ENCODE measurements around the gene GCH1. TPM values are rescaled to one million over a fixed set of nuclear protein-coding genes. Genes with fewer than 3 reads are reported as not detected.
"Not testable (repeated sequence)": the region's sequence is repeated elsewhere in the genome, so short reads cannot be mapped to it uniquely, and the experiment has no call there.

The GCH1 gene
- total RNA-seq, 4 donors from 2014 or later, result 6.9 to 13.2 (median 8.1) TPM

GRCh38 chr14:54909817-54910558 is 7.4 kb upstream of the GCH1 start:
- TF ChIP-seq CTCF (IDR thresholded peaks at IDR 0.05) (no peak), POLR2A (IDR thresholded peaks at IDR 0.05) (no peak), EP300 (IDR thresholded peaks at IDR 0.05) (no peak)
- no peak overlapping the region for H3K4me3 ChIP-seq
- no peaks in the 10 kb centered on the region for H3K9me3 ChIP-seq
- DNase-seq (ENCODE audit: low spot score in 2 of 2), result no peak
- no peak overlapping the region for H3K27ac ChIP-seq
- H3K36me3 ChIP-seq, result no peaks in the 10 kb centered on the region
- no peaks in the 10 kb centered on the region for H3K4me1 ChIP-seq
- no peaks in the 10 kb centered on the region for H3K27me3 ChIP-seq
- WGBS, 2 donors, result 93 to 95% methylated on average over 5 of the region's 5 CpGs

DNA sequence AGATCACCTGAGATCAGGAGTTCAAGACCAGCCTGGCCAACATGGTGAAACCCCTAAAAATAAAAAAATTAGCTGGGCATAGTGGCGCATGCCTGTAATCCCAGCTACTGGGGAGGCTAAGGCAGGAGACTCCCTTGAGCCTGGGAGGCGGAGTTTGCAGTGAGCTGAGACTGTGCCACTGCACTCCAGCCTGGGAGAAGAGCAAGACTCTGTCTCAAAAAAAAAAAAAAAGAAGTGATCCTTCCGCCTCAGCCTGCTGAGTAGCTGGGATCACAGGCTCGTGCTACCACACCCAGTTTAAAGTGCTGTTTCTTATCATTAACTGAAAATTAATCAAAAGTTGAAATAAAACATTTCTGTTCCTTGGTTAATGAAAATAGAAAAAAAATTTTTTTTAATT is 6.3 kb upstream of the GCH1 start:
- not testable (repeated sequence) for H3K4me3 ChIP-seq; H3K27ac ChIP-seq; H3K9me3 ChIP-seq; H3K27me3 ChIP-seq; DNase-seq (ENCODE audit: low spot score in 2 of 2); H3K36me3 ChIP-seq; H3K4me1 ChIP-seq
- WGBS, 2 donors, result 81 to 85% methylated on average over 4 of the region's 4 CpGs

DNA sequence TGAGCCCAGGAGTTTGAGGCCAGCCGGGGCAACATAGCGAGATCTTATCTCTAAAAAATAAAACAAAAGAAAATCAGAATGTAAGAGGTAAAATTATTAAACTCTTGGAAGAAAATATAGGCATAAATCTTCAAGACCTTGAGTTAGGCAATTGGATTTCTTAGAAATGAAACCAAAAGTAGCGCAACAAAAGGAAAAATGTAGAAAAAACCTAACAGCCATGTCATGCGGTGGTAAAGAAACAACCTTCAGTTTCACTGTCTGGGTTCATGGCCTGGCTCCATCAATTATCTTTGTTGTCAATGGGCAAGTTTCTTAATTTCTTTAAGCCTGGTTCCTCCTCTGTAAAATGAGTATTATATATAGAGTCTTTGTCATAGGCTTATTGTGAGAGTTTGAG is 5.6 kb upstream of the GCH1 start:
- Histone ChIP-seq H3K36me3 (no peaks in the 10 kb centered on the region), H3K4me1 (peaks cover 0 to 5% (median under 1%) of the 10 kb centered on the region in 4 donors), H3K4me3 (no peak overlapping the region), H3K27ac (no peak overlapping the region), H3K27me3 (no peaks in the 10 kb centered on the region), H3K9me3 (no peaks in the 10 kb centered on the region)
- TF ChIP-seq EP300 (IDR thresholded peaks at IDR 0.05) (no peak), POLR2A (IDR thresholded peaks at IDR 0.05) (no peak), CTCF (IDR thresholded peaks at IDR 0.05) (no peak)
- no peak for DNase-seq (ENCODE audit: low spot score in 2 of 2)
- WGBS, 2 donors, result 76 to 84% methylated on average over 4 of the region's 4 CpGs

DNA sequence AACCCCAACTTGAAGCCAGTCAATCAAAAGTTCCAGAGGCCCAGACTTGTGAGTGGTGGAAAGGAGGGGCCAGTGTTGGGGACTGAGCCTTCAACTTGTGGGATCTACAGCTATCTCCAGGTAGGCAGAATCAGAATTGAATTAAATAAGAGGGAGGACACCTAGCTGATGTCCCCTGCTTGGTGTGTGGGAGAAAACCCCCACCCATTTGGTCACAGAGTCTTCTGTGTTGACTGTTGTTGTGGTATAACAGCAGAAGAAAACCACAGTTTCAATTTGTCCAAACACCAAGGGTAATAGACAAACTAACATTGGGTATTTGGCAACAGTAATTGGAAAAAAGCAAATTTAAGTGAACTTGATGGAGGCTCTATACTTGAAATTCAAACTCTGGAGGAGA is 3.4 kb upstream of the GCH1 start:
- no peaks in the 10 kb centered on the region for H3K36me3 ChIP-seq
- TF ChIP-seq POLR2A (IDR thresholded peaks at IDR 0.05) (no peak), EP300 (IDR thresholded peaks at IDR 0.05) (no peak), CTCF (IDR thresholded peaks at IDR 0.05) (no peak)

DNA sequence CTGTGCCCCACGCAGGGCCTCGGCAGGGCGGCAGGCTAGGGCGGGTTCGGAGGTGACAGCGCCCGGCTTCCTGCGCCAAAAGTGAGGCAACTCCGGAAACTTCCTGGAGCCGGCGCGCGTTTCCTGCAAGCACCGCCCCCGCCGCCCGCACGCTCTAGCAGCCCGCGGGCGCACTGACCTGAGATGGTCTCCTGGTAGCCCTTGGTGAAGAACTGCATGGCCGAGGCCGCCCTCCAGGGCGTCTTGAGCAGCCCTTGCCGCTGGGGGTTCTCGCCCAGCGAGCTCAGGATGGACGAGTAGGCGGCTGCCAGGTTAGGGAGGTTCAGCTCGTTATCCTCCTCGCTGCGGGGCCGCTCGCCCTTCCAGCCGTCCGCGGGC is 494 bp downstream of the GCH1 start:
- Histone ChIP-seq H3K36me3 (no peaks in the 10 kb centered on the region), H3K27ac (peak overlapping the region in 3 of 4 donors; percentile 26 to 91 (median 58)), H3K4me3 (peak overlapping the region; percentile 40 to 88 (median 58)), H3K27me3 (no peaks in the 10 kb centered on the region), H3K9me3 (no peaks in the 10 kb centered on the region), H3K4me1 (peaks cover 0 to 15% (median 6%) of the 10 kb centered on the region in 4 donors)
- TF ChIP-seq POLR2A (IDR thresholded peaks at IDR 0.05) (peak in 1 of 2 donors; percentile 3), EP300 (IDR thresholded peaks at IDR 0.05) (no peak), CTCF (IDR thresholded peaks at IDR 0.05) (no peak)
- WGBS, 2 donors, result 0 to 3% methylated on average over 5 to 23 of the region's 37 CpGs
- peak; percentile 26 to 37 for DNase-seq (ENCODE audit: low spot score in 2 of 2)

More for the DNA sequence above, 3.4 kb upstream of the GCH1 start:
- Histone ChIP-seq H3K27ac (no peak overlapping the region), H3K27me3 (no peaks in the 10 kb centered on the region), H3K4me1 (peaks cover 0 to 13% (median 4%) of the 10 kb centered on the region in 4 donors), H3K4me3 (no peak overlapping the region), H3K9me3 (no peaks in the 10 kb centered on the region)
- no peak for DNase-seq (ENCODE audit: low spot score in 2 of 2)

Data from tibial nerve (tissue), 4 donors.